ENCODE measurements around the gene NHEJ1. TPM values are rescaled to one million over a fixed set of nuclear protein-coding genes. Genes with fewer than 3 reads are reported as not detected.
A peak's percentile ranks its signal among the peaks of the same experiment; 100 is the strongest.

The NHEJ1 gene
- total RNA-seq, 1 donor from 2014 or later: 17.7 TPM

- Mint-ChIP-seq H3K27ac (no peak overlapping the region), H3K9me3 (ENCODE audit: low read depth) (no peaks in the 10 kb centered on the region), H3K36me3 (ENCODE audit: insufficient read depth) (no peaks in the 10 kb centered on the region), H3K4me1 (ENCODE audit: low read depth) (no peaks in the 10 kb centered on the region), H3K4me3 (ENCODE audit: low read depth) (no peak overlapping the region), H3K27me3 (peaks cover 50% of the 10 kb centered on the region)
- DNase-seq (ENCODE audit: low spot score, unreplicated experiment): no peak
- TF ChIP-seq CTCF (IDR thresholded peaks at IDR 0.05; ENCODE audit: unreplicated experiment): no peak
Observed at GRCh38 chr2:219032051-219032745, 128.4 kb downstream of the NHEJ1 start.

DNA sequence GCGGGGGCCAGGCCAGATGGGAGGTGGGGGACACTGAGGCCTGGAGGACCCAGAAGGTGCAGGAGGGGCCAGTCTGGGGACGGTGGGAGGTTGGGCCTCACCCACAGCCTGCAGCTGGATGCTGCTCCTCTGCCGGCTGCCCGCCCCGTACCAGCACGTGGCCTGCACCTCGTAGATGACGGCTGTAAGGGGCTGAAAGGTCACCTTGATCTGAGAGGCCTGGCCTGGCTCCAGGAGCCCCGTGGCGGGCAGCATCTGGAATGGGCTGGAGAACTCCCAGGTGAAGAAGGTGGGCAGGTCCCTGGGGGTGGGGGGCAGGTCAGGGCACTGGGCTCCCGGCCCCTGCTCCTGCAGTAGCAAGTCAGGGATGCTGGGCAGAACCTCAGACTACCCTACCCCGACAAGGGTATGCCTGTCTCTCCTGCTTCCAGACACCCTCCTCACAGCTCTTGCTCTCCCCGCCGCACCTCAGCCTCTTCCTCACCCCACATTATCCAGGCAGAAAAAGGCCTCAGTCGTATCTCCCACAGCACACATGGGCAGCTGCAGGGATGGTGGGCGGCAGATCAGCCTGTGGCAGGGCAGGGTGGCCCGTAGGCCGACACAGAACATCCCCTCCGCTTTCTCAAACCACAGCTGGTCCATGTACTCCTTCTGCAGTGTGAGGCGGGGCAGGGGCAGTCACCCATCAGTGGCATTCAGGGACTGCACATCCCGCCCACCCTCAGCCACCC, 129.4 kb downstream of the NHEJ1 start:
- TF ChIP-seq CTCF (IDR thresholded peaks at IDR 0.05; ENCODE audit: unreplicated experiment): no peak
- Mint-ChIP-seq H3K4me1 (ENCODE audit: low read depth) (no peaks in the 10 kb centered on the region), H3K36me3 (ENCODE audit: insufficient read depth) (no peaks in the 10 kb centered on the region), H3K27me3 (peaks cover 60% of the 10 kb centered on the region), H3K27ac (no peak overlapping the region), H3K4me3 (ENCODE audit: low read depth) (no peak overlapping the region), H3K9me3 (ENCODE audit: low read depth) (no peaks in the 10 kb centered on the region)
- no peak for DNase-seq (ENCODE audit: low spot score, unreplicated experiment)

- no peaks in the 10 kb centered on the region for H3K4me1 Mint-ChIP-seq (ENCODE audit: low read depth)
- H3K27ac Mint-ChIP-seq: no peak overlapping the region
- peaks cover 59% of the 10 kb centered on the region for H3K27me3 Mint-ChIP-seq
- no peaks in the 10 kb centered on the region for H3K36me3 Mint-ChIP-seq (ENCODE audit: insufficient read depth)
- no peak for DNase-seq (ENCODE audit: low spot score, unreplicated experiment)
- H3K9me3 Mint-ChIP-seq (ENCODE audit: low read depth): no peaks in the 10 kb centered on the region
- no peak for TF ChIP-seq CTCF (IDR thresholded peaks at IDR 0.05; ENCODE audit: unreplicated experiment)
- no peak overlapping the region for H3K4me3 Mint-ChIP-seq (ENCODE audit: low read depth)
Observed at GRCh38 chr2:219030177-219030940, 130.3 kb downstream of the NHEJ1 start.

GRCh38 chr2:219029829-219030165, 130.8 kb downstream of the NHEJ1 start:
- peak; percentile 99 for TF ChIP-seq CTCF (IDR thresholded peaks at IDR 0.05; ENCODE audit: unreplicated experiment)
- Mint-ChIP-seq H3K27me3 (peaks cover 59% of the 10 kb centered on the region), H3K36me3 (ENCODE audit: insufficient read depth) (no peaks in the 10 kb centered on the region), H3K4me3 (ENCODE audit: low read depth) (no peak overlapping the region), H3K27ac (no peak overlapping the region), H3K9me3 (ENCODE audit: low read depth) (no peaks in the 10 kb centered on the region), H3K4me1 (ENCODE audit: low read depth) (no peaks in the 10 kb centered on the region)
- DNase-seq (ENCODE audit: low spot score, unreplicated experiment): peak; percentile 80

Data from progenitor cell of endocrine pancreas (in vitro differentiated cells).